ENCODE data around the gene ARHGEF3.

ARHGEF3 gene

DNA sequence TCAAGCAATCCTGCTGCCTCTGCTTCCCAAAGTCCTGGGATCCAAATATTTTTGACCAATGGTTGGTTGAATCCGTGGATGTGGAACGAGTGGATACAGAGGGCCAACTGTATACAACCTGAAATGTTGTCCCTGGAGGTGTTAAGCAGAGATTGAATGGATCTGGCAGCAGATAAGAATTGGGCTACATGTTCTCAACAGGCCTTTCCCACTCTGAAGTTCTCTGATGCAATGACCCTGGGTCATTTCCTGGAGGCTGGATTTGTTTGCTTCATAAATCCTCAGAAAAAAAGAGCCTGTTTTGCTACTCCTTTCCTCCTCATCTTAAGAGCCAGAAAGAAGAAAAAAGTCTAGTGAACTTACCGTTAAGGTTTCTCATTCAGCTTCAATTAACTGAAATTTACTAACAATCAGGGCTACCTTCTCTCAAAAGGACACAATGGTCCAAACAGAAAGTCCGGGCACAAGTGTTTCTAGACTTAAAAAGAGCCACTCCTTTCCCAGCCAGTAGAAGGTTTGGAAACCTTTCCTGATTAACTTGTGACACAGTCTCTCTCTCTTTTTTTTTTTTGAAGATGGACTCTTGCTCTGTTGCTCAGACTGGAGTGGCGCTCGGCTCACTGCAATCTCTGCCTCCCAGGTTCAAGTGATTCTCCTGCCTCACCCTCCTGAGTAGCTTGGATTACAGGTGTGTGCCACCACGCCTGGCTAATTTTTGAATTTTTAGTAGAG lies 6.5 kb downstream of the ARHGEF3 start:
- no peaks in the 10 kb centered on the region for H3K27me3 Mint-ChIP-seq
- peaks cover 7% of the 10 kb centered on the region in 2 donors for H3K36me3 Mint-ChIP-seq
- no peaks in the 10 kb centered on the region for H3K9me3 Mint-ChIP-seq
- peak overlapping the region; percentile 42 for H3K27ac Mint-ChIP-seq
- H3K4me3 Mint-ChIP-seq, result no peak overlapping the region
- peaks cover 15 to 45% of the 10 kb centered on the region in 2 donors for H3K4me1 Mint-ChIP-seq
- ATAC-seq (replicated peaks) (no peak), DNase-seq (no peak)

GRCh38 chr3:56792193-56792592 lies 9.6 kb downstream of the ARHGEF3 start:
- DNase-seq (no peak), ATAC-seq (replicated peaks) (no peak)
- H3K36me3 Mint-ChIP-seq, result peaks cover 8 to 12% of the 10 kb centered on the region in 2 donors
- H3K4me3 Mint-ChIP-seq, result no peak overlapping the region
- no peaks in the 10 kb centered on the region for H3K9me3 Mint-ChIP-seq
- no peaks in the 10 kb centered on the region for H3K27me3 Mint-ChIP-seq
- no peak overlapping the region for H3K27ac Mint-ChIP-seq
- peaks cover 24 to 49% of the 10 kb centered on the region in 2 donors for H3K4me1 Mint-ChIP-seq

DNA sequence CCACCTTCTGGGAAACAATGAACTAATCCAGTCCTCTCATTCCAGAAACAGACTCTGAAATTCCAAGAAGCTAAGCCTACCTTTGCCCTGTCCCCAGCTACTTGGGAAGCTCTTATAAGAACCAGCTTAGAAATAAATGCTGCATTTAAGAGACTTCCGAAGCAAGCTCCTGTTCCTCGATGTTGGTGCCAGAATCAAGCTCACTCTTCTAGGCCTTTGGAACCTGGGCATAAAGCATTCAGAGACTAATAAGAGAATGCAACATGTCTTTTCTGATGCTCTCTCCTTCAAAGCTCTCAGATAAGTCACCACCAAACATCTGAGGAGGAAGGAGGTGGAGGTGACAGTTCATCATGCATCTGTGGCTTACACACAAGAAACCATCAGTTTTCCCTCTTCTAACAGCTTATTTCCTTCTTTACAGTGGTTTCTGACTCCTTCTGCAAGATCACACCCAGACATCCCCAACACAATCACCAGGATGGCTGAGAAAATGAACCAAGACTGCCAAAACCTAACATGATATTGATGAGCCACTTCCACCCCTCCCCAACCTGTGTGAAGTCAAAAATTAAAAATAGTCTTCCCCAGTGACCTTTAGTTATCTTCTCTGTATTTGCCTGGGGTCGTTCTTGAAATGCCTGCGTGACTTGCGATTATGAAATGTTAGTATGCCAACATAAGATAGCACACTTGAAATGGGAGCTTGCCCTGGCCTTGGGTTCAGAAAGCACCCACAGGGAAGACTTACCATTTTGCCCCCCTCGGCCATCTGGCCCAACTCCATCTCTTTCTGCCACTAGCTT lies 11.5 kb downstream of the ARHGEF3 start:
- Mint-ChIP-seq H3K4me3 (peak overlapping the region; percentile 17 to 41), H3K4me1 (peaks cover 27 to 37% of the 10 kb centered on the region in 2 donors), H3K27ac (peak overlapping the region; percentile 88), H3K9me3 (no peaks in the 10 kb centered on the region), H3K36me3 (peaks cover 8 to 12% of the 10 kb centered on the region in 2 donors), H3K27me3 (no peaks in the 10 kb centered on the region)
- no peak for DNase-seq
- ATAC-seq (replicated peaks), result peak; percentile 38 to 59

GRCh38 chr3:56789076-56789475 lies 12.7 kb downstream of the ARHGEF3 start:
- Mint-ChIP-seq H3K9me3 (no peaks in the 10 kb centered on the region), H3K4me3 (no peak overlapping the region), H3K36me3 (peaks cover 8 to 11% of the 10 kb centered on the region in 2 donors), H3K4me1 (peaks cover 31 to 48% of the 10 kb centered on the region in 2 donors), H3K27me3 (no peaks in the 10 kb centered on the region), H3K27ac (no peak overlapping the region)
- no peak for DNase-seq
- no peak for ATAC-seq (replicated peaks)

- H3K9me3 Mint-ChIP-seq, result no peaks in the 10 kb centered on the region
- H3K4me1 Mint-ChIP-seq, result peaks cover 31 to 48% of the 10 kb centered on the region in 2 donors
- H3K36me3 Mint-ChIP-seq, result peaks cover 5 to 8% of the 10 kb centered on the region in 2 donors
- H3K27ac Mint-ChIP-seq, result no peak overlapping the region
- no peak for DNase-seq
- no peak for ATAC-seq (replicated peaks)
- H3K27me3 Mint-ChIP-seq, result no peaks in the 10 kb centered on the region
- H3K4me3 Mint-ChIP-seq, result no peak overlapping the region
These were observed 13.2 kb downstream of the ARHGEF3 start for GRCh38 chr3:56788521-56788920.

DNA sequence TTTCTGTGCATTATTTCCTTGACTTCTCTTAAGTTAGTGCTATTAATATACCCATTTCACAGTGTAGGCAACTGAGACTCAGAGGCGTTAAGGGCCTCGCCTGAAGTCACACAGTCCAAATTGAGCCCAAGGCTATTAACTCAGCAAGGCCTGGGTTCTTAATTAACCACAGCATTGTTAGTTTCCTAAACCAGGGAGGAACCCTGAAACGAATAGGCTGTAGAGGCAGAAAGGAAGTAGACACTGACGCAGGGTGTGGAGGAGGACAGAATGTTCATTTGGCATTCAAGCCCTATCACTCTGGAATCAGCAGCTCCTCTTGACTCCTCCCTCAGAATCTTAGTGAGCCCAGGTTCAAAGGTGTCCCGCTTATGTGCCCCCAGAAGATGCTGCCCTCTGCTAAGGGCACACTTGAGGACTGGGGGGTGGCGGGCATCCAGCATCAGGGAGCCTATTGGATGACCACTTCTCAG lies 13.9 kb downstream of the ARHGEF3 start:
- H3K36me3 Mint-ChIP-seq, result peaks cover 5 to 8% of the 10 kb centered on the region in 2 donors
- DNase-seq (no peak), ATAC-seq (replicated peaks) (no peak)
- no peaks in the 10 kb centered on the region for H3K27me3 Mint-ChIP-seq
- H3K9me3 Mint-ChIP-seq, result no peaks in the 10 kb centered on the region
- peak overlapping the region; percentile 68 for H3K27ac Mint-ChIP-seq
- peaks cover 35 to 55% of the 10 kb centered on the region in 2 donors for H3K4me1 Mint-ChIP-seq
- no peak overlapping the region for H3K4me3 Mint-ChIP-seq

DNA sequence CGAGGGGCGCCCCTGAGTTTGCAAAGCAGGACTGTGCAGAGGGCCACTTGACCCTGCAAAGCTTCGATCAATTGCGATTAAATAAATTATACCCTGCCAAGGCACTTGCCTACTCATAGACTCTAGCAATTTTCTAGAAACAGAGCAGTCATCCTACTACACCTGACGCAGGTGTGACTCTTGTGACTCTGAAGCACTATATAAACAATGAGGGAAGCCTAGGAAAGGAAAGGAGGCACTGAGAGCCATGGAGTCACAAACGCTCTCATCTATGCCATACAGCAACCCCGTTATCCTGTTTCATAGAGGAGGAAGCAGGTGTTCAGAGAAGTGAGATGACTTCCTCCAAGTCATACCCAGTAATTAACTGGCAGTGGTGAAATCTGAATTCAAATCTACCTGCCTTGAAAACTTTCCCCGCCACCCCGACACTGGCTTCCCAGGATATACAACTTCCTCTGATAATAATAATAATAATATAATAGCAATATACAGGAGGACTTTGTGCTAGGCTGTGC lies 14.4 kb downstream of the ARHGEF3 start:
- Mint-ChIP-seq H3K9me3 (no peaks in the 10 kb centered on the region), H3K27ac (no peak overlapping the region), H3K4me3 (no peak overlapping the region), H3K4me1 (peaks cover 37 to 60% of the 10 kb centered on the region in 2 donors), H3K36me3 (peaks cover 5 to 8% of the 10 kb centered on the region in 2 donors), H3K27me3 (no peaks in the 10 kb centered on the region)
- no peak for DNase-seq
- no peak for ATAC-seq (replicated peaks)

- Mint-ChIP-seq H3K36me3 (peaks cover 7 to 9% of the 10 kb centered on the region in 2 donors), H3K27ac (no peak overlapping the region), H3K9me3 (no peaks in the 10 kb centered on the region), H3K27me3 (no peaks in the 10 kb centered on the region), H3K4me1 (peaks cover 36 to 59% of the 10 kb centered on the region in 2 donors), H3K4me3 (no peak overlapping the region)
- ATAC-seq (replicated peaks), result no peak
- no peak for DNase-seq
These were observed 16.2 kb downstream of the ARHGEF3 start for GRCh38 chr3:56785499-56785898.

DNA sequence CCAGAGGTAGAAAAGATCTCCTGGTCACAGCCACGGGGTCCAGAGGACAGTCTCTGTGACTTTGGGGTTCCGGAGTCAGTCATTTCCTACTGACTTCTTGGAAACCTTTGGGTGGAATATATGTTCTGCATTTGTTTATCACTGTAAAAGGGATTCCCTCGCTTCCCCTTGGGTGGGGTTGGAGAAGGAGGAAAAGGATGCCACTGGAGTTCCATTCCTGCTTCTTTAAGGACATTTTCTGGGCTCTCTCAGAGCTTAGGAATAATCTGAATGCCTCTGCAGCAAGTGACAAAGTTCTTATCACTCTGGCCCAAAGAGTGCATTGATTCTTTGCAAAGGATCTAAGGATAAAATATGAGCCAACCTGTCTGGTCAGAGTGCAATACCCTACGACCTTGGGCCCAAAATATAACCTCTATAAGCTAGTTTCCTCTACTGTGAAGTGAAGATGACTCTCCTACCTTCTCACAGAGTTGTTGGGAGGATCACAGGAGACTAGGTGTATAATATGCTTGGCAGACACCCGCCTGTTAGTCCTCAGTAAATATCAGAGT lies 17.2 kb downstream of the ARHGEF3 start:
- ATAC-seq (replicated peaks) (no peak), DNase-seq (no peak)
- Mint-ChIP-seq H3K27me3 (no peaks in the 10 kb centered on the region), H3K36me3 (peaks cover 4 to 5% of the 10 kb centered on the region in 2 donors), H3K4me3 (peak overlapping the region in 1 of 2 donors; percentile 9), H3K27ac (peak overlapping the region; percentile 20), H3K9me3 (no peaks in the 10 kb centered on the region), H3K4me1 (peaks cover 33 to 60% of the 10 kb centered on the region in 2 donors)

- Mint-ChIP-seq H3K4me3 (peak overlapping the region in 1 of 2 donors; percentile 9), H3K27ac (peak overlapping the region; percentile 6), H3K9me3 (no peaks in the 10 kb centered on the region), H3K36me3 (peaks cover 4 to 5% of the 10 kb centered on the region in 2 donors), H3K4me1 (peaks cover 34 to 65% of the 10 kb centered on the region in 2 donors), H3K27me3 (no peaks in the 10 kb centered on the region)
- DNase-seq, result peak; percentile 77
- ATAC-seq (replicated peaks), result peak; percentile 100
These were observed 17.9 kb downstream of the ARHGEF3 start for GRCh38 chr3:56783644-56784447.

GRCh38 chr3:56782906-56783305 lies 18.8 kb downstream of the ARHGEF3 start:
- H3K27me3 Mint-ChIP-seq, result no peaks in the 10 kb centered on the region
- no peaks in the 10 kb centered on the region for H3K9me3 Mint-ChIP-seq
- peak overlapping the region in 1 of 2 donors; percentile 9 for H3K4me3 Mint-ChIP-seq
- H3K27ac Mint-ChIP-seq, result peak overlapping the region; percentile 59
- ATAC-seq (replicated peaks) (no peak), DNase-seq (no peak)
- H3K4me1 Mint-ChIP-seq, result peaks cover 26 to 60% of the 10 kb centered on the region in 2 donors
- peaks cover under 1 to 5% of the 10 kb centered on the region in 2 donors for H3K36me3 Mint-ChIP-seq

GRCh38 chr3:56782215-56782614 lies 19.5 kb downstream of the ARHGEF3 start:
- no peak for ATAC-seq (replicated peaks)
- Mint-ChIP-seq H3K36me3 (peaks cover 0 to 5% of the 10 kb centered on the region in 2 donors), H3K27me3 (no peaks in the 10 kb centered on the region), H3K9me3 (no peaks in the 10 kb centered on the region), H3K27ac (no peak overlapping the region), H3K4me1 (peaks cover 22 to 63% of the 10 kb centered on the region in 2 donors), H3K4me3 (no peak overlapping the region)
- DNase-seq, result no peak

- H3K27ac Mint-ChIP-seq, result peak overlapping the region; percentile 7
- peaks cover 20 to 63% of the 10 kb centered on the region in 2 donors for H3K4me1 Mint-ChIP-seq
- no peaks in the 10 kb centered on the region for H3K9me3 Mint-ChIP-seq
- no peak overlapping the region for H3K4me3 Mint-ChIP-seq
- H3K27me3 Mint-ChIP-seq, result no peaks in the 10 kb centered on the region
- ATAC-seq (replicated peaks) (no peak), DNase-seq (no peak)
- H3K36me3 Mint-ChIP-seq, result peaks cover 0 to 5% of the 10 kb centered on the region in 2 donors
These were observed 20.0 kb downstream of the ARHGEF3 start for GRCh38 chr3:56781762-56782161.

Measured in stimulated activated naive B cell treated with anti-CD40 and anti-IgM and Interleukin-4, amounts not matched to agents 10 μg/mL and 1 μg/mL and 100 μg/mL, for 72 hours (primary cell).